Astrocyte (in vitro differentiated cells and primary cell): ENCODE measurements around the gene PCYT1A.

Experiments used
- EZH2 ChIP-seq: IDR thresholded peaks from 2 replicates; pipeline ENCODE4 v1.6.1; 2012; ENCODE audit warnings: mild to moderate bottlenecking, low read length, inconsistent platforms; ENCODE audit not compliant: insufficient read depth
- TF ChIP-seq, protein P1 (sequence below): IDR thresholded peaks from 2 replicates; pipeline ENCODE4 v1.5.1; 2011; ENCODE audit warnings: low read depth, mild to moderate bottlenecking, inconsistent platforms, low read length, moderate library complexity; ENCODE audit not compliant: insufficient read depth

GRCh38 chr3:196215493-196216020 is 72.0 kb downstream of the PCYT1A start:
- TF ChIP-seq, protein P1, sequence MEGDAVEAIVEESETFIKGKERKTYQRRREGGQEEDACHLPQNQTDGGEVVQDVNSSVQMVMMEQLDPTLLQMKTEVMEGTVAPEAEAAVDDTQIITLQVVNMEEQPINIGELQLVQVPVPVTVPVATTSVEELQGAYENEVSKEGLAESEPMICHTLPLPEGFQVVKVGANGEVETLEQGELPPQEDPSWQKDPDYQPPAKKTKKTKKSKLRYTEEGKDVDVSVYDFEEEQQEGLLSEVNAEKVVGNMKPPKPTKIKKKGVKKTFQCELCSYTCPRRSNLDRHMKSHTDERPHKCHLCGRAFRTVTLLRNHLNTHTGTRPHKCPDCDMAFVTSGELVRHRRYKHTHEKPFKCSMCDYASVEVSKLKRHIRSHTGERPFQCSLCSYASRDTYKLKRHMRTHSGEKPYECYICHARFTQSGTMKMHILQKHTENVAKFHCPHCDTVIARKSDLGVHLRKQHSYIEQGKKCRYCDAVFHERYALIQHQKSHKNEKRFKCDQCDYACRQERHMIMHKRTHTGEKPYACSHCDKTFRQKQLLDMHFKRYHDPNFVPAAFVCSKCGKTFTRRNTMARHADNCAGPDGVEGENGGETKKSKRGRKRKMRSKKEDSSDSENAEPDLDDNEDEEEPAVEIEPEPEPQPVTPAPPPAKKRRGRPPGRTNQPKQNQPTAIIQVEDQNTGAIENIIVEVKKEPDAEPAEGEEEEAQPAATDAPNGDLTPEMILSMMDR: no peak
- TF ChIP-seq EZH2: no peak
